SK-N-MC (cell line): Measurements from ENCODE around the gene TUBB4A.
"Not testable (repeated sequence)": the region's sequence is repeated elsewhere in the genome, so short reads cannot be mapped to it uniquely, and the experiment has no call there.

Experiments used
- DNase-seq: peaks from one replicate; pipeline ENCODE4 v3.0.0-alpha.2; 2011; ENCODE audit warnings: low read depth, low spot score
- H3K27ac ChIP-seq: fragments of 200-600 bp; sonication (generic); 2 replicates; pipeline ENCODE4 v1.5.1; 2016; ENCODE audit warnings: mixed run types
- H3K36me3 ChIP-seq: fragments of 200-600 bp; sonication (generic); 2 replicates; pipeline ENCODE4 v1.6.1; 2017; ENCODE audit warnings: antibody characterized with exemption, low read length, mixed read lengths; ENCODE audit not compliant: insufficient read depth
- H3K4me3 ChIP-seq: fragments of 200-600 bp; sonication (generic); 2 replicates; pipeline ENCODE4 v1.5.1; 2016
- H3K9ac ChIP-seq: fragments of 200-600 bp; sonication (generic); 2 replicates; pipeline ENCODE4 v1.8.0; 2017; ENCODE audit warnings: mixed run types, mixed read lengths; ENCODE audit not compliant: insufficient read length
- H3K9me3 ChIP-seq: fragments of 200-600 bp; sonication (generic); 2 replicates; pipeline ENCODE4 v1.6.1; 2017; ENCODE audit warnings: low read depth, mild to moderate bottlenecking, antibody characterized with exemption, low read length, moderate library complexity, mixed read lengths
- EZH2 ChIP-seq: fragments of 200-600 bp; sonication (generic); IDR thresholded peaks from one replicate; pipeline ENCODE4 v1.6.1; 2017; ENCODE audit warnings: antibody characterized with exemption
- FOXP2 ChIP-seq: optimal IDR thresholded peaks from 2 replicates; pipeline ENCODE3; 2011; ENCODE audit warnings: mild to moderate bottlenecking, moderate library complexity; ENCODE audit not compliant: insufficient read depth; ENCODE audit errors: extremely low read length, control extremely low read depth
- POLR2AphosphoS5 ChIP-seq: IDR thresholded peaks from 2 replicates; pipeline ENCODE4 v1.6.1; 2012; ENCODE audit warnings: mild to moderate bottlenecking, low read depth, low read length, borderline replicate concordance

TUBB4A gene

DNA sequence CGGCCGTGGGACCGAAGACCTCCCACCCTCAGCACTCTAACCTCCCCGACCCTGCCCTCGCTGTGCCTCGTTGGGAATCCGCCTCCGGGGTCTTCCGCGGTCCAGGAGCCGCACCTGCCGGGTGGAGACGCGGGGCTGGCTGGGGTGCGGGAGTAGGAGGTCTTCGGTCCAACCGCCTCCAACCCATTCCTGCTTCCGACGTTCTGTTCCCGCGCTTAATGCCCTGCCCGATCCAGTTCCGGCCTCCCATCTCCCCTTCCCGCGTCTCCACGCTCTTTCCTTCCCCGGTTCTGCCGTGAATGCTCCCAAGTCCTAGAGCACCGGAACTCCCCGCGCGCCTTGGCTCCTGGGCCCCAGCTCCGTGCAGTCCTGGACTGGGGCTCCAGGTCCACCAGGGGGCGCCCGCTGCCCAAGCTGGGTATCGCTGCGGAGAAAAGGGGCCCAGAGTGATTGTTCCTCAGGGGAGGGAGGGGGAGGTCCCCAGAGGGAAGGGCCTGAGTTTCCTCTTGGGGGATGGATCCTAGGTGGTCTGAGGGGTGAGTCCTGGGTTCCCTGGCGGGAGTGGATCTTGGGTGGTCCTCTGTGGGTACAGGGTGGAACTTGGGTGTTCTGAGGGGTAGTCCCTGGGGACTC, 14.7 kb upstream of the TUBB4A start:
- H3K27ac ChIP-seq, result no peak overlapping the region; the same call in 1 of the 2 replicates
- H3K36me3 ChIP-seq, result no peaks in the 10 kb centered on the region
- H3K9me3 ChIP-seq, result no peaks in the 10 kb centered on the region
- TF ChIP-seq EZH2 (no peak), POLR2AphosphoS5 (no peak; the same call in 1 of the 2 replicates), FOXP2 (no peak)
- H3K9ac ChIP-seq, result peak overlapping the region; percentile 69
- peak; percentile 37 for DNase-seq
- H3K4me3 ChIP-seq, result peak overlapping the region; percentile 93

DNA sequence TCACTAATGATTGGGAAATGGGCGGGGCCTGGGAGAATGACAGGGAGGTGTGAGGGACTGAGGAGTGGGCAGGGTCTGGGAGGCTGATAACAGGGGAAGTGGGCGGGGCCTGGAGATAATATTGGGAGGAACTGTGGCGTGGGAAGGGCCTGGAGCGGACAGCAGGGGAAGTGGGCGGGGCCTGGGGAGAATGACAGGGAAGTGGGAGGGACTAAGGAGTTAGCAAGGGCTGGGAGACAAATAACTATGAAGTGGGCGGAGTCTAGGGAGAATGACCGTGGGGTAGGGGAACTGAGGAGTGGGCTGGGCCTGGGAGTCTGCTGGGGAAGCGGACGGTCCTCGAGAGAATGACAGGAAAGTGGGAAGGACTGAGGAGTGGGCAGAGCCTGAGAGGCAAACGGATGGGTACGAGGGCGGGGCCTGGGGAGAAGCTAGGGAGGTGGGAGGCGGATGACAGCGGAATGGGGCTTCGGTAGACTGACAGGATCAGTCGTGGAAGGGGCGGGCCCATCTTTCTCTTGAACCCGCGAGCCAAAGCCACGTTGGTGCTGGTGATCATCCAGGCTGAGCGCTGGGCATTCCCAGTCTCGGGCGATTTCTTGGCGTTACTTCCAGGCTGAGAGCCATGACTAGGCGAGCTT, 14.0 kb upstream of the TUBB4A start:
- Histone ChIP-seq H3K36me3 (no peaks in the 10 kb centered on the region), H3K9me3 (no peaks in the 10 kb centered on the region), H3K27ac (no peak overlapping the region; the same call in 1 of the 2 replicates), H3K4me3 (peak overlapping the region; percentile 93), H3K9ac (peak overlapping the region; percentile 69)
- TF ChIP-seq POLR2AphosphoS5 (no peak; the same call in 1 of the 2 replicates), EZH2 (no peak), FOXP2 (no peak)
- DNase-seq, result peak; percentile 84

DNA sequence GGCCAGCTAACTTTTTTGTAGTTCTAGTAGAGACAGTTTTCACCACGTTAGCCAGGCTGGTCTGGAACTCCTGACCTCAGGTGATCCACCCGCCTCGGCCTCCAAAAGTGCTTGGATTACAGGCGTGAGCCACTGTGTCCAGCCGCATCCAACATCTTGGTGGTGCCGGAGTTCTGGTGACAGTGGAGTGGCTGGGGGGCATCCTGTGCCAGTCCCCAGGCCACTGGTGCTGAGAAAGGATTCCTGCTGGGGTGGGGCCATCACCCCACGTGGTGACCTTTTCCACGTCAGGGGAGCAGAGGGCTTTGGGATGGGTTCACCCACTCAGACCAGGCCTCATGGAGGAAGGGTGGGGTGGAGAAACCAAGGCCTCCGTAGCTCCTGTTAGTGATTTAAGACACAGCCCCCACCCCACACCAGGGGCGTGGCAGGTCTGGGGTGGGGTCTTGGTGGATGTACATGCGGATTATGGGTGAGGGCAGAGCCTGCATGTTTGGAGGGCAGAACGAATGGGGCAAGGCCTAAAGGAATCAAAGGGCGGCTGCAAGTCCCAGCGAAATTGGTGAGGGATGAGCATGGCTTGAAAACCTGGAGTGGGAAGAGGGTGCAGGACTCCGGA, 12.9 kb upstream of the TUBB4A start:
- Histone ChIP-seq H3K4me3 (no peak overlapping the region), H3K27ac (no peak overlapping the region), H3K36me3 (no peaks in the 10 kb centered on the region), H3K9me3 (no peaks in the 10 kb centered on the region), H3K9ac (no peak overlapping the region)
- no peak for DNase-seq
- no peak for TF ChIP-seq POLR2AphosphoS5
- no peak for TF ChIP-seq FOXP2
- TF ChIP-seq EZH2, result no peak

DNA sequence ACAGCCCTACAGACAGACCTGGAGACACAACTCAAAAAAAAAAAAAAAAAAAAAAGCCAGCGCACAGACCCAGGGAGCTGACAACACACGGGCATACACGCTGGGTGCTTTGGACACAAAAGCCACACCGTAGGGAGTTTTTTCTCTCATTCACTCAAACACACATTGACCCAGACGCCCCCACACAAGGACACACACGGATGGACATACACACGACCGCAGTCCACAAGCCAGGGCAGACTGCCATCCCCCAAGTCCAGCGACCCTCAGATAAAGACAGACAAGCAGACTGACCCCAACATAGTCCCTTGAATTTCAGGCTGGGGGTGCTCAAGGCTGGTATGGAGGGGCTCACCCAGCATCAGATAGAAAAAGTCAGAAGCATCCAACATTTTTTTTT, 12.0 kb upstream of the TUBB4A start:
- H3K4me3 ChIP-seq, result no peak overlapping the region
- no peaks in the 10 kb centered on the region for H3K9me3 ChIP-seq
- no peak overlapping the region for H3K9ac ChIP-seq
- TF ChIP-seq EZH2, result no peak
- TF ChIP-seq POLR2AphosphoS5, result no peak
- no peak for TF ChIP-seq FOXP2
- DNase-seq, result no peak
- H3K36me3 ChIP-seq, result no peaks in the 10 kb centered on the region
- H3K27ac ChIP-seq, result no peak overlapping the region

DNA sequence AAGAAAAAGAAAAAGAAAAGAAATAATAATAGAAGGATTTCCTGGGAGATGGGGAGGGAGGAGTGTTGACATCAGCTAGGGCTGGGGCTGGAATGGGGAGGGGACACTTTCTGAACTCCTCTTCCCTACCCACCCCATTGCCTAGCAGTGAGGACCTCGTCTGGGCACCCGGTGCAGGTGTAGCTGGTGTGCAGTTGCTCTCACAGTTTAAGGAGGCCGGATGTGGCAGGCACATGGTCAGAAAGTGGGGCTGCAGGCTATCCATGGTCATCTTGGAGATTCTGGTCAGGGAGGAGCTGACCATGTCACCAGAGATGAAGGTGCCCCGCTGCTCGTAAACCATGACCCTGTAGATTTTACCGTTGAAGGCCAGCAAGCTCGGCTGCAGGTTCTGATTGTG, 8.5 kb upstream of the TUBB4A start:
- Histone ChIP-seq H3K27ac (no peak overlapping the region), H3K9me3 (no peaks in the 10 kb centered on the region), H3K36me3 (no peaks in the 10 kb centered on the region), H3K4me3 (no peak overlapping the region), H3K9ac (no peak overlapping the region)
- no peak for DNase-seq
- TF ChIP-seq FOXP2 (no peak), EZH2 (no peak), POLR2AphosphoS5 (no peak)

DNA sequence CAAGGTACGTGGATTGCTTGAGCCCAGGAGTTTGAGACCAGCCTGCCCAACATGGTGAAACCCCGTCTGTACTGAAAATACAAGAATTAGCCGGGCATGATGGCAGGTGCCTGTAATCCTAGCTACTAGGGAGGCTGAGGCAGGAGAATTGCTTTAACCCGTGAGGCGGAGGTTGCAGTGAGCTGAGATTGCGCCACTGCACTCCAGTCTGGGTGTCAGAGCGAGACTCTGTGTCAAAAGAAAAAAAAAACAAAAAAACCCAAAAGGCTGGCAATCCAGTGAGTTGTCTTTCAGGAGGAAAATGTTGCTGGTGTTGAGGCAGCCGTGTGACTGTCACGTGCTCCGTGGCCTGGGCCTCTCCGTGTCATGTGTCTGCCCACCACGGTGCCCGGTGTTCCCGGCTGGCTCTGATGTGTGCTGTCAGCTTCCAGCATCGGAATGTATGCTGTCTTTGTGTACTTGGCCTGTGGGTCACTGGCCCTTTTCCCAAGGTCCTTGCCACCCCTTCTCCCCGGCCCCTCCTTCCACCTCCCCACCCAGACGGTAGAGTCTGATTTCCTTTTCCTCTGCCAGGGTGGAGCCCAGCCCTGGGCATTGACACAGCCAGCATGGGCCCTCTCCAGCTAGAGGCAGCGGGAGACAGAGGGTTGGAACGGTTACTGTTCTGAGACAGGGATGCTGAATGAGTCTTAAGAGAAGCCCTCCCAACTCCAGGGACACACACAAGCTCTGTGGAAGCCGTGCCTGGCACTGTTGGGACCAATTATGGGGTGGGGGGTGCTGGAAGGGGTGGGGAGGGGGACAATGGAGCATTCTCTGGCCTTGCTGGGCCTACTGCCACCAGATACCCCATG, 7.2 kb upstream of the TUBB4A start:
- no peak overlapping the region for H3K9ac ChIP-seq
- no peak for DNase-seq
- no peak overlapping the region for H3K4me3 ChIP-seq
- H3K36me3 ChIP-seq, result no peaks in the 10 kb centered on the region
- no peak overlapping the region for H3K27ac ChIP-seq
- no peak for TF ChIP-seq FOXP2
- TF ChIP-seq EZH2, result no peak
- TF ChIP-seq POLR2AphosphoS5, result no peak
- H3K9me3 ChIP-seq, result no peaks in the 10 kb centered on the region

DNA sequence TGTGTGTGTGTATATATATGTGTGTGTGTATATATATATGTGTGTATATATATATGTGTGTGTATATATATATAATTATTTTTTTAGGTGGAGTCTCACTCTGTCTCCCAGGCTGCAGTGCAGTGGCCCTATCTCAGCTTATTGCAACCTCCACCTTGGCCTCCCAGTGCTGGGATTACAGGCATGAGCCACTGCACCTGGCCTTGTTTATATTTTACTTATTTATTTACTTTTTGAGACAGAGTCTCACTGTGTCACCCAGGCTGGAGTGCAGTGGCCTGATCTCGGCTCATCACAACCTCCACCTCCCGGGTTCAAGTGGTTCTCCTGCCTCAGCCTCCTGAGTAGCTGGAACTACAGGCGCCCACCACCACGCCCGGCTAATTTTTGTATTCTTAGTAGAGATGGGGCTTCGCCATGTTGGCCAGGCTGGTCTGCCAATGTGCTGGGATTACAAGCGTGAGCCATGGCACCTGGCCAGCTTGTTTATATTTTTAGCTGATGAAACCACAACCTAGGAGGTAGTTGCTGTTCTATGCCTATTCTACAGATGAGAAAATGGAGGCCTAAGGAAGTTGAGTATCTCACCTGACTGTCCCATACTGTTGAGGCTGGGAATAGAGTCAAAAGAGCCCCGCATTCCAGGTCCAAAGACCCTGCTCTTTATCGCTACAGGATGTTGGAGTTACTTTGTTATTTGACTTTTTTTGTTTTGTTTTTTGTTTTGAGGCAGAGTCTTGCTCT, 6.1 kb upstream of the TUBB4A start:
- not testable (repeated sequence) for H3K9me3 ChIP-seq, DNase-seq, H3K36me3 ChIP-seq, H3K27ac ChIP-seq, H3K9ac ChIP-seq, H3K4me3 ChIP-seq
